SKM-1 treated with dmso at 0.1 percent for 144 hours (cell line): ENCODE measurements around the gene ZNF207.
A peak's percentile ranks its signal among the peaks of the same experiment; 100 is the strongest.
"Not testable (repeated sequence)": the region's sequence is repeated elsewhere in the genome, so short reads cannot be mapped to it uniquely, and the experiment has no call there.

Source experiments
- DNase-seq: peaks from one replicate; lab custom pipeline; 2025; ENCODE audit not compliant: unreplicated experiment; lab: John Stamatoyannopoulos, UW

Gene ZNF207

GRCh38 chr17:32349854-32350665 lies at the start of gene ZNF207:
Gene ZNF207 (plus strand): TSS chr17:32350157. CDS start chr17:32350286, 129 bp downstream.
- peak; percentile 88 for DNase-seq

DNA sequence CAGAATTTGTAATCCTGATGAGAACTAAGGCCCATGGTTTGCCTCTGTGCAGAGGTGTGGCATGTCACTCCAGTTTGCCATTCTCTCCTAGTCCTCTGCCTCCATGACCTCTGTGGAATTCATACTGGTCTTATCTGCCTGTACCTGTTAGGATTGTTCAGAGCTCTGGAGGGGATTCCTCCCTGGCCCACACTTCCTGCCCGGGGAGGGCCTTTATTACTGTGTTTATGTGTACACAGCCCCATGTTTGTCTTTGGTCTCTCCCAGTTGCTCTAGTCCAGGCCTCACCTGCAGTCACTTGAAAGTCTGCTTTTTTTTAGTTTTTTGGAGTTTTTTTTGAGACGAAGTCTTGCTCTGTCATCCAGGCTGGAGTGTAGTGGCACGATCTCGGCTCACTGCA lies 47.9 kb upstream of the ZNF207 start:
- no peak for DNase-seq

- no peak for DNase-seq
These were observed 46.9 kb upstream of the ZNF207 start for GRCh38 chr17:32302860-32303649.

GRCh38 chr17:32303781-32304288 lies 46.1 kb upstream of the ZNF207 start:
- DNase-seq = no peak

- DNase-seq = no peak
These were observed 44.9 kb upstream of the ZNF207 start for GRCh38 chr17:32305049-32305448.

- no peak for DNase-seq
These were observed 42.3 kb upstream of the ZNF207 start for GRCh38 chr17:32307658-32308057.

GRCh38 chr17:32311028-32311536 lies 38.9 kb upstream of the ZNF207 start:
- DNase-seq = no peak

DNA sequence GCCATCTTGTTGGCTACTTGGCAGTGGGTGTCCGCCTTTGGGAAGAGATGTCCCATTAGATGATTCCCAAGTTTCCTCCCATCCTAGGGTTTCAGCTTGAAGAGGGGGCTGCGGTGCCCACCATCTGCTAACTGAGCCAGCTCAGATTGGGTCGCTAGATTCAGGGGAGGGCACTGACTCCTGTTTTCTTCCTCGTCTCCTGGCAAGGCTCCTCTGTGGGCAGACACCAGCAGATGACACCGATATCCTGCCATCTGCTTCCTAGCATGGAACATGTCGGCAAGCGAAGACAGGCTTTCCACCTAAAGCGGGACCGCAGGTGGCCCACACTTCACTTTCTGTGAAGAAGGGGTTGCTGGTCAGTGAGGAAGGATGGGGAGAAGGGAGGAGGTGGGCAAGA lies 35.3 kb upstream of the ZNF207 start:
- no peak for DNase-seq

GRCh38 chr17:32315171-32315570 lies 34.8 kb upstream of the ZNF207 start:
- DNase-seq = no peak

DNA sequence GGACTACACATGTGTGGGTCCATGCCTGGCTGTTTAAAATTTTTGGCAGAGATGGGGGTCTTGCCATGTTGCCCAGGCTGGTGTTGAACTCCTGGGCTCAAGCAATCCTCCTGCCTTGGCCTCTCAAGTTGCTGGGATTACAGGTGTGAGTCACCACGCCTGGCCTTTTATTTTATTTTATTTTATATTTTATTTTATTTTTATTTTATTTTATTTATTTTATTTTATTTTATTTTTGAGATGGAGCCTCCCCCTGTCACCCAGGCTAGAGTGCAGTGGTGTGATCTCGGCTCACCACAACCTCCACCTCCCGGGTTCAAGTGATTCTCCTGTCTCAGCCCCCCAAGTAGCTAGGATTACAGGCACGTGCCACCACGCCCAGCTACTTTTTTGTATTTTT lies 33.3 kb upstream of the ZNF207 start:
- DNase-seq = not testable (repeated sequence)

DNA sequence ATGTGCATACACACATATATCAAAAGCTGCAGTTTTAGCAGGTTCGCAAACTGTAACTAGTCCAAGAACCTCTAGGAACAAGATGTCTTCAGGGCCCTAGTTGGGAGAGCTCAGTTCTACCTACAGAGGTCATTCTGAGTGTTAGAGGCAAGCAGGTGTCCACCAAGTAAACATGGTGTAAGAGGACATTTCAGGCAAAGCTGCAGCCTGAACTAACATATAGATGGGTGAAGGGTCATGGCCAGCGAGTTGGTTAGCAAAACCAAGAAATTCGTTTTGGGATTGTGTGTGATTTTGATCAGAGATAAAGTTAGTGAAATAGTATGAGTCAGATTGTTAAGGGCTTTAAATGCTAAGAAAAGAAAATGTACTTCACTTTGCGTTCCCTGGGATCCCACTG lies 32.6 kb upstream of the ZNF207 start:
- DNase-seq = no peak

DNA sequence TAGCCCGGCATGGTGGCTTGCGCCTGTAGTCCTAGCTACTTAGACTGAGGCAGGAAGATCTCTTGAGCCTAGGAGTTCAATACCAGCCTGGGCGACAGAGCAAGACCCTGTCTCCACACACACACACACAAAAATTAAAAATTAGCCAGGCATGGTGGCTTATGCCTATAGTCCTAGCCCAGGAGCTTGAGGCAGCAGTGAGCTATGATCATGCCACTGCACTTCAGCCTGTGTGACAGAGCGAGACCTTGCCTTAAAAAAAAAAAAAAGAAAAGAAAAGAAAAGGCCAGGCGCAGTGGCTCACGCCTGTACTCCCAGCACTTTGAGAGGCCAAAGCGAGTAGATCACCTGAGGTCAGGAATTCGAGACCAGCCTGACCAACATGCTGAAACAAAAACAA lies 31.9 kb upstream of the ZNF207 start:
- DNase-seq = no peak

DNA sequence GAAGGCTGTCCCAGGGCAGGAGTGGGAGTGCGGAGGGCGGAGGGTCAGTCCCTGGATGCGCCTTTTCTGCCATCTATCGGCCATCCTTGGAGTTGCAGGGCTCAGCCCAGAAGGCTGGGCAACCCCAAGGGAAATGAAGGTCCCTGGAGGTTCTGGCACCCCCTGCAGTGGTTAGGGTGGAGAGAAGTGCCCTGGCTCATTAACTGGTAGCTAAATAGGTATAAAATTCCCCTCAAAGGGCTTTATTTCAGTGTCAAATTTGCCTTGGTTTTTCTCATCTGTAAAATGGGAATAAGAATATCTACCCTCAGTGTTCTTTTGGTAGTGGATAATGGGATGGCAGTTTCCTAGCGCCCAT lies 30.4 kb upstream of the ZNF207 start:
- DNase-seq = peak; percentile 36

- DNase-seq = not testable (repeated sequence)
These were observed 29.9 kb upstream of the ZNF207 start for GRCh38 chr17:32320080-32320479.

DNA sequence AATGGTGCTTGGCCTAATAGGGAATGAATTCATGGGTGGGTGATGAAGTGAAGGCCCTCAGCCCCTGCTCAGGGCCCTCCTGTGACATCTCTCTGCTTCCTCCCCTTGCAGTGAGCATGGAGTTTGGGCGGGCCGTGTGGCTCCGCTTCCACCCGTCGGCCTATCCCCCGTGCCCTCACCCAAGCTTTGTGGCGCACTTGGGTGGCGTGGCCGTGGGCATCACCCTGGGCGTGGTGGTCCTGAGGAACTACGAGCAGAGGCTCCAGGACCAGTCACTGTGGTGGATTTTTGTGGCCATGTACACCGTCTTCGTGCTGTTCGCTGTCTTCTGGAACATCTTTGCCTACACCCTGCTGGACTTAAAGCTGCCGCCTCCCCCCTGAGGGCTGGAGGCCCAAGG lies 29.1 kb upstream of the ZNF207 start:
- DNase-seq = no peak

DNA sequence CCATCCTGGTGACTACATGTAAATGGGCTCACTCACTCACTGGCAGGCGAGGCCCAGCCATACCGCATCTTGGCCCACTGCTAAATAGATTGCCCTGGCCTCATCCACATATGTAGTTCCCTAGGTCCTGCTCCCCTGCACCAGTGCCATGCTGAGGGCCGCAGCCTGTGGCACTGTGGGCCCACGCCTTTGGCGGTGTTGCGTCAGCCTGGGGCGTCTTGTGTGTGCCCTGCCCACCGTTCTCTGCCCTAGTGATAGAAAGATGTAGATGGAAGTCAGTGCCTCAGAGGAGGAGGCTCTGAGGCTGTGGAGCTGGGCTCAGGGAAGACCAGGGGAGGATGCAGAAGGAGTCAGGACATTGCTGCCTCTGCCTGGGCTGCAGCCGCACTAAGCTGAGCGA lies 26.9 kb upstream of the ZNF207 start:
- DNase-seq = no peak

DNA sequence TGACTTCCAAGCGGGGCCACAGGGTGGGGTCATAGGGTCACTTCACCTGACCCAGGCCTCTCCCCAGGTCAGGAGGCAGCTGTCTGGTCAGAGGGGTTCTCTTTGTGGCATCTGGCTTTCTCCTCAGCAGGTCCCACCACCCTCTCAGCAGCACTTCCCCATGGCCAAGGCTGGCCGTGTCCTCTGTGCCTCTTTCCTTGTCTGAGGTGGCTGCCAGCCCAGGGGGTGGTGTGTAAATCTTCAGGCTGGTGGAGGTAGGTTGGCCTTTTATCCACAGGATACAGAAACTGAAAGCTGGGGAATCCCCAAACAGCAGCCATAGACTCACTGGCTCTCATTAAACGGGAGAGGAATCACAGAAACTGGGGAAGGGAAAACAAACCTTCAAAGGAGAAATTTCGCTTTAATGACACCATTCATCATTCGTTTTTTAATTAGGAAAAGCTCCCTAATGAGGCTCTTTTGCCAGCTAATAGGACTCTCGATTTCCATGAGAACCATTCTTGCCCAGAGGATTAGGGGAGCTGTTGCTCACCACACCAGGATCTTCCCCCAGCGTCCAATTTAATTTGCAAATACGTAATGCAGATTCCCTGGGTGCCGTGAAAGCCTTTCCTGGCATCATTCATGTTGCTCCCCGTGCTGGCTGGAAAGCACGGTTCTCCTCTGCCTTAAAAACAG lies 26.0 kb upstream of the ZNF207 start:
- no peak for DNase-seq

DNA sequence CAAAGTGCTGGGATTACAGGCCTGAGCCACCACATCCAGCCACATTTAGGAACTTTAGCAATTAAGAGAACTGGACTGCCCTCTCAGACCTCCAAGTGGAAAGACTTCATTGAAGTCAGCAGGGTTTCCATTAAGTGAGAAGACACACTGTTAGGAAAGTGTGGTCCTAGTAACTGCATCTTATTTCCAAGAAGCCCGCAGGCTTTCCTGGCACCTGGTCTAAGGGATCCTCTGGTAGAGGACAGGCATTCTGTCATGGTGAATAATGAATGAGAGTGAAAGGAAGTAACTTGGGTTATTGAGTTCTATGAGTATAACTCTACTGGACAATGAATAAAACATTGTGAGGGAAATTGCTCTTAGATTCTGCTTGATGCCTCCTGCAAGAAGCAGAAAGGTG lies 22.0 kb upstream of the ZNF207 start:
- DNase-seq = no peak

DNA sequence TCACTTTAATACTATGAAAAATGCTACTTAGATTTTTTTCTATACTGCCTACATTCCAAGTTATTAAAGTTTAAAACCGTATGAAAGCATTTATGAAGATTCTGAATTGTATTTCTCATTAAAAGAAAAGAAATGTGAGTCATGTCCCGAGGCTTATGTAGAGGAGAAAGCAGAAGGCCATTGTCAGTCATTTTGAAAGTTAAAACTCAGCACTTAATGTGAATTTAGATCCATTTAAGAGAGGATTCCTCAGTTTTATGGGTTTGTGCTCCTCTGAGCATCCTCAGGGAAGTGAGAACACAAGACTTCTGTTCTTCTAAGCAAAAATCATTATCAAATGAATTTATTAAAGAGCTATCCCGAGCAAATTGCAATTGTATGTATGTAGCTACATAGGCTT lies 19.8 kb upstream of the ZNF207 start:
- no peak for DNase-seq

GRCh38 chr17:32331243-32332040 lies 18.5 kb upstream of the ZNF207 start:
- peak; percentile 32 for DNase-seq

DNA sequence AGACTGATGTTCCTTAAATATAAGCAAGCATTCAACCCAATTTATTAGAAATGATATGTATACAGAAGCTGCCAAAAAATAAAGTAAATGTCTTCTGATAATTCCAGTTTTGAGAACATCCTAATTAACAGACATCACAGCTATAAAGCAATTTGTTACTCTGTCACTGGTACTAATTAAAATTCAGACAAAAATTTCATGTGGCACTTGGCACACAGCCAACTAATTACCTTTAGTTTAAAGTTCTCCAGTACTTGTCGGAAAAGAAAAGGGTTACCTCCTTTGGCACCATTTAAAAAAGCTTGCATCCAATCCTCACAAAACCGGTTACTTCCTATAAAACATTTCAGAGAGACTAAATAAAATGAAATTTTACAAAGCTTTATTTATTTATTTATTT lies 16.8 kb upstream of the ZNF207 start:
- no peak for DNase-seq
